Stimulated activated CD4-positive, alpha-beta T cell treated with anti-CD3 and anti-CD28 coated beads, Interleukin-2, amount 100 ng/mL, for 24 hours (primary cell): ENCODE results near the gene PCDH18.
"Not testable (repeated sequence)": the region's sequence is repeated elsewhere in the genome, so short reads cannot be mapped to it uniquely, and the experiment has no call there.

Source experiments
- DNase-seq, 2 donors: peaks; one replicate each; pipeline ENCODE4 v3.0.0-alpha.2; 2020

The PCDH18 gene

DNA sequence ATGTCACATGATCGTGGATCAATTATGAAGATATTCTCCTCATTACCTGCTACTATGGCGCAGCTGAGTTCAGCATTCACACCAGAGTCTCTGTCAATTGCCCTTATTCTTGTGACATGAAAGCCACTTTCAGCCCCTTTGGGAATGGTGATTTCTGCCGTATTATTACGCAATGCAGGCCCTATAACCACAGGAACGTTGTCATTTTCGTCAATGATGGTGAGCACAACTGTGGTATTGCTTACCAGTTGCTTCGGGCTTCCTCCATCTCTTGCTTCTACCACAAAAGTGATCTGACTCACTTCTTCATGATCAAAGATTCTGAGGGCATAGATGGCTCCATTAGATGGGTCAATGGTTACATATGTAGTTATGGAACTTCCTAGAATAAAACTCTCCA is 2.1 kb downstream of the PCDH18 start:
- DNase-seq = no peak

DNA sequence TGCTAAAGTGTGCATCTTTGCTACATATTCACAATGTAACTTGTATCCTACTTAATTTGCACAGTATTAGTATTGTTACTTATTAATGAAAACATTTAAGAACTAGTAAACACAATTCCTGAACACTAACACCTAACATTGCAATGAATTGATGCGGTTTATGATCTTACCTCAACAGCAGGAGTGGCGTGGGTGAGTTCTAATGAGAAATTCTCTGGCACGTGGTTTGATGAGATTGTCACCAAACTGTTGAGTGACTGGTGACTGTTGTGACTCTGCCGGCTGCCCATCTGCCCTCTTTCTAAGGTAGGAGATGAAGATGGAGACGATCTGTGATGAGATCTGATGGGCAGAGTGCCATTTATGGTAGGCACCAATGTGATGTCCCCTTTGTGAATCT is 2.9 kb downstream of the PCDH18 start:
- no peak for DNase-seq

DNA sequence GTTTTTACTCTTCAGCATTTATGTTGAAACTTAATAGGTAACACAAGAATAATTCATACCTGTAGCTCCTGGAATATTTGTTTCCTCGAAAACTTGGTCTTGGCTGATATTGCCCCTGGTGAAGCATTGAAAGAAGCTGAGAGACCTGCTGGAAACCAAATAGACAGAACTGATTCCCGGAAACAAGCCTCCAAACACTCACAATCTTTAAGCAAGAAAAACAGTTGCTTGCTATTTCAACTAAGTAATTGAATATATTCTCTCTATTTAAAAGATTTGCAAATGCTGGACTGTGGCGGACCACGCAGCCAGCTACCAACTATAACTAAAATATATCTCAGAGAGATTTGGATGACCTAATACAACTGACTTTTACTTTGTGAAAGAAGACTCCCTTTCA is 3.6 kb downstream of the PCDH18 start:
- no peak for DNase-seq

DNA sequence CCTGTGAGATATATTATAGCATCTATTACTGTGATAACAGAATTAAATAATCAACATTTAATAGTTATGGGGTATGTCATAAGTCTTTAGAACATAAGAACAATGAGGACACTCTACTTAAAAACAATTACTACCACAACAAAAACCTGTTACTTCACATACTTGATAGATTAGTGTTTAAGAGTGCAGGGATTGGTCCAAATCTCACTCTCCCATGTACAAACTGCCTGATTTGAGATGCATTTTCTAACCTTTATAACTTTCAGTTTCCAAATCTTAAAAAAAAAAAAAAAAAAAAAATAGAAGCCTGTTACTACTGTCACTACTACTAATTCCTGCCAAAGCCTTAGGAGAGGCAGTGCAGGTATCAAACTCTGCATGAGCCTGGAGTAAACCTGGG is 5.6 kb downstream of the PCDH18 start:
- DNase-seq = no peak

DNA sequence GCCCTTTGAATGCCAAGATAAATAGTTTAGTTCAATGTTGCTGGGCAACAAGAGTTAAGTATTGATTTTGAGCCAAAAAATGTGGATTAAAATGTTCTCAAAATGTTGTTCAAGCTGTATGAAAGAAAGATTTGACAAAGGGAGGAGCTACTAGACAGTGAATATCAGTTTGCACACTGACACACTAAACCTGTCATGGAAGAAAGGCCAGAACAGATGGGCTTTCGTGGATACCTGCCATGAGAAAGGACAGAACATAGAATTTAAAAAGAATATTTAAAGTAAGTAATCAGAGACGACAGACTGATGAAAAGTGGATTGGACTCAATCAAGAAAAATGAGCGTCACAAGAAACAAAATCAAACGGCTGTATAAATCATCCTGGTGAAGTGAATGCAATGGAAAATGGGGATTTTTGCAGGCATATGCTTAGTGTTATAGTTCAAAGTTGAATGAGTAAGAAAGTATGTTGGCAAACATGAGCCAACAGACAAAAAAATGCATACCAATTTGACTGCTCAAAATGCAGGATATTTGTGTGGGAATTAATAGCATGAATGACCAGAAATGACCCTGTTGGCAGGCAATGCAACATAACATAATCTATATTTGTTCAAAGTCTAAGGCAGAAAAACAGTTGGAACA is 7.4 kb downstream of the PCDH18 start:
- no peak for DNase-seq

DNA sequence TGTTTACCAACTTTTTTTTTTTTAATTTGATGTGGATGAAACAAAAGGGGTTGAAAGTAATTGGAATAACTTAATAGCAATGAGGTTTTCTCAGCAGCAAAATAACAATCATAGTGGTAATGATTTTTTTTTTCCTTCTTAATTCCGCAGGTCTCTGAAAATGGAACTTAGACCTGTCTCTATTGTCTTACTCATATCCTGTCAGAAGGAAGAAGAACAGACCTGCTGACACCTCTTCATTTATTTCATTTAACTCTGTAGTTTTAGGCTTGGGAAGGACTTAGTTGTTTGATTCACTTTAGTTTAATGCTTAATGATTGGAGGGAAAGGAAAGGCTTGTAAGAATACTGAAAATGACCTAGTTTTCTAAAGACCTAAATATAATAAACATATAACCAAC is 9.0 kb downstream of the PCDH18 start:
- DNase-seq = no peak

DNA sequence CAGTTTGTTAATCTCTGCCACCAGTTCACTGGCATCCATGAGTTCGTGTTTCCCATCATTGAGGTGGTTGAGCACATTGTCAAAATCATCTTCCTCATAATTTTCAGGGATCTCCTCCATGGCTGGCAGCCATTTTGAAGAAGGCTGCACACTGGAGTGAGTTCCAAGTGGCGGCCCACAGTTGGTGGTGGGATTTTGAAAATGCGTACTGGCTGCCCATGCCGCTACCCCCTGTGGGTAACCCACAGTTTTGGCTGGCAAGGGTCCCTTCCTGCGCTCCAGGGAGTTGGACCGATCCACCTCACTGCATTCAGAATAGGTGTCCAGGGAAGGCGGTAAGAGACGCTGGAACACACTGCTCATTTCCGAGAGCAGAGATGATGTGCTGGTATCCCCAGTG is 11.2 kb downstream of the PCDH18 start:
- no peak for DNase-seq

DNA sequence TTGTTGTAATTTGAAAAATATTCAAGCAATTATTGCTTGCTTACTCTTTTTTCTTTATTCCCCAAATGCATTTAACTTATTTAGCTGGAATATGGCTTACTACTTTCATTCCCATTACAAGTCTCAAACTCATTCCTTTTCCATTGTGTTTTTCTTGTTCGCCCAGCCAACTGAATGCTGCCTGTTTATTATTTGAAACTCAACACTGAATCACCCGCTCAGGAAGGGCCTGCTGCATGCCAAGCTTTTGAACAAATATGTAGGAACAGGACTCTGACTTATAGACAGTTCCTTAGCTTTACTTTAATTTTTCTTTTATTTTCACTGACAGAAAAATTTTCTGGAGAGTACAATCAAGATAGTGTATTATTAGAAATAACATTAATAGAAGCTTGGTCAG is 12.9 kb downstream of the PCDH18 start:
- no peak for DNase-seq

DNA sequence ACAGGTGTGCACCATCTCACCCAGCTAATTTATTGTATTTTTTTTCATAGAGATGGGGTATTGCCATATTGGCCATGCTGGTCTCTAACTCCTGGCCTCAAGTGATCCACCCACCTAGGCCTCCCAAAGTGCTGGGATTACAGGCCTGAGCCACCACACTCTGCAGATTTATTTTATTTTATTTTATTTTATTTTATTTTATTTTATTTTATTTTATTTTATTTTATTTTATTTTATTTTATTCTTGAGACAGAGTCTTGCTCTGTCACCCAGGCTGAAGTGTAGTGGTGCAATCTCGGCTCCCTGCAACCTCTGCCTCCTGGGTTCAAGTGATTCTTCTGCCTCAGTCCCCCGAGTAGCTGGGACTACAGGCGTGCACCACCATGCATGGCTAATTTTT is 15.0 kb downstream of the PCDH18 start:
- not testable (repeated sequence) for DNase-seq

DNA sequence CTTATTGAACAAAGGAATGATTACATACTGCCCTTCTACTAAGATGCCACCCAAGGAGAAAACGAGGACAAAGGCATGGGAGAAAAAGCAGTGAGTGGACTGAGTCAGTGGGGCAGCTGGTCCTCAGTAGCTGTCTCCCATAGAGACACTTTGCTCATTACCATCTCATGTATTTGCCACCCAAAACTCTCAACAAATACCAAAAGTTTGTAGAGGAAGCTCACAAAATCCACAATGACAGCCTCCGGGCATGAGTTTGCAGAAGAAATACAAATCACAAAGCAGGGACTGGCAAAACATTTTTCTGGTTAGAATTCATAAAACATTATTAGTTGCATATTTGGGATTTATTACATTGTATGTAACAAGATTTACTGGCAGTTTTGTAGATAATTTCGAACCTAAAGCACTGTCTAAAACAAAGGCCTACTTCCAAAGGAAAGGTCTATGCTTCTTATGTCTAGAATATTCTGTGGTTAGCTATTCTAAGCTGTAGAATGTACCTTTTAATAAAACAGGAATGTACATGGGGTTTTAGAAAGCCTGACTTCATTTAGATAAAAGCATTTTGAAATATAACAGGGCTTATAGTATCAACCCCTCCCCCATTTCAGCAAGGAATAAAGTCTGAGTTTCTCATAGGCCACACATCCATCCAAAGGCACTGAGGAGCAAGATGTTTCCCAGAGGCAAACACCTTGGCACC is 17.7 kb downstream of the PCDH18 start:
- DNase-seq = no peak

DNA sequence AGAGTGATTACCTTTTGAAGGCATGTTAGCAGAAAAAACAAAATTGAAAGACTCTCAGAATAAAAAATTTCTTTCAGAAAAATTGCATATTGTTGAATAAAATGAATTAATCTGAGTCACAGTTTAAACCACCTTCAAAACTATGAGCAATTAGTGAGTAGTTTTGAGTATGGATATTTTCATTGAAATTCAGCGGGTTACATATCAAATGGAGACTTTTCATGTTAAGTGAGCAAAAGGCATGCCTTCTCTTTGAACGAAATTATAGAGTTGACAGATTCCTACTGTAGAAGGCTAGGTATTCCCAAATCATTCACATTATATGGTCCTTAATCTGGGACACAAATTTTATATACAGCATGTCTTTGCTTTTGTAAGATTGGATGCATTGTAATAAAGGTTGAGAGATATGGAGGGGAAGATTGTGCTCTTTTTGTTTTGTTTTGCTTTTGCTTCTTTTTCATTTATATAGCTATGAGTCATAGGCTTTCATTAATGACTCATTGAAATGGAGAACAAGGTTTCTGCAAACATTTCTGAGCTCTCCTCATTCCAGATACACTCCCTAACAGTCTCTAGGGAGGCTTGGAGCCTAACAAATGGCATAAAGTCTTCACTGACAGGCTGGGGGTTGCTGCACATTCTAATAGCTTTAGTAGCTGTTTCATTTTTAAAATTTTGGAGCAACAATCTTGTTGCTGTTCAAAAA is 21.6 kb downstream of the PCDH18 start:
- DNase-seq = no peak

DNA sequence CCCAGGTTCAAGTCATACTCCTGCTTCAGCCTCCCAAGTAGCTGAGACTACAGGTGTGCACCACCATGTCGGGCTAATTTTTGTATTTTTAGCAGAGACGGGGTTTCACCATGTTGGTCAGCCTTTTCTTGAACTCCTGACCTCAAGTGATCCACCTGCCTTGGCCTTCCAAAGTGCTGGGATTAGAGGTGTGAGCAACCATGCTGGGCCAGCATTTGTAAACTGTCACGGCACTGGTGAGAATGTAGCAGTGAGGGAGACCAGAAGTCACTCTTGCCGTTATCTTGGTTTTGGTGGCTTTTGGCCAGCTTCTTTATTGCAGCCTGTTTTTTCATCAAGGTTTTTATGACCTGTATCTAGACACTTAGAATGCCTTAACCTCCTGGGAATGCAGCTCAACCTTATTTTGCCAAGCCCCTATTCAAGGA is 22.4 kb downstream of the PCDH18 start:
- no peak for DNase-seq

DNA sequence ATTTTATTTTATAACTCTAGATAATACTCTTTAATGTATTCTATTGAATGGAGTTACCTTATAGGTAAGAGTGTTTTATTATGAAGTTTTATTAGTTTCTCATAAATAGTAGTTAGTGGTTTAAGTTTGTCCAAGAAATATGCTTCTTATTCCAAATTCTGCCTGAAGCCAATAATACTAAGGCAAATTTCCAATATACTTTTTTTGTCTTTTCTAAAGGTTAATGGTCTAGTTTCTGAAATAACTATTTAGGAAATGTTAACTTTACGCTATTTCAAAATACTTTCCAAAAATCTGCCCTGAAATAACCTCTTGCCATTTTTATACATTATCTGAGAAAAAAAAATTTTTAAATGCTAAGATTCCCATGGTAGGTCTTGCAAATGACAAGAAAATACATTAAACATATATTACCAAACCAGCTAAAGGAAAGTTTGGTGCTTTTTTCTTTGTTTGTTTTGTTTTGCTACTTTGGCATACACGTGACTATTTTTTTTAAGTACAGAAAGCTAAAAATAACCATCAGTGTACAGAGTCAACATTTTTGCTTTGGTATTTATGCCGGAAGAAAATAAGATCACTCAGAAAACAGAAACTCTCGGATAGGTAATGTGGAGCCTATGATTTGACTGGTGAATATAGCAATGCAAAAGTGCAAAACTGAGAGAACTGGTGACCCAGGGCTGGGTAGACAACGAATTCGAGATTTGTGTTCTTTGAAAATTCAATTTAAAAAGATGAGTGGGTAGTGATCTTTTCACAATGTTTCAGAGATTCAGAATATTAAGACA is 29.8 kb downstream of the PCDH18 start:
- no peak for DNase-seq

DNA sequence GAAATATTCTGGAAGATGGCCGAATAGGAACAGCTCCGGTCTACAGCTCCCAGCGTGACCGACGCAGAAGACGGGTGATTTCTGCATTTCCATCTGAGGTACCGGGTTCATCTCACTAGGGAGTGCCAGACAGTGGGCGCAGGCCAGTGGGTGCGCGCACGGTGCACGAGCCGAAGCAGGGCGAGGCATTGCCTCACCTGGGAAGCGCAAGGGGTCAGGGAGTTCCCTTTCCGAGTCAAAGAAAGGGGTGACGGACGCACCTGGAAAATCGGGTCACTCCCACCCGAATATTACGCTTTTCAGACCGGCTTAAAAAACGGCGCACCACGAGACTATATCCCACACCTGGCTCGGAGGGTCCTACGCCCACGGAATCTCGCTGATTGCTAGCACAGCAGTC is 36.0 kb downstream of the PCDH18 start:
- not testable (repeated sequence) for DNase-seq

DNA sequence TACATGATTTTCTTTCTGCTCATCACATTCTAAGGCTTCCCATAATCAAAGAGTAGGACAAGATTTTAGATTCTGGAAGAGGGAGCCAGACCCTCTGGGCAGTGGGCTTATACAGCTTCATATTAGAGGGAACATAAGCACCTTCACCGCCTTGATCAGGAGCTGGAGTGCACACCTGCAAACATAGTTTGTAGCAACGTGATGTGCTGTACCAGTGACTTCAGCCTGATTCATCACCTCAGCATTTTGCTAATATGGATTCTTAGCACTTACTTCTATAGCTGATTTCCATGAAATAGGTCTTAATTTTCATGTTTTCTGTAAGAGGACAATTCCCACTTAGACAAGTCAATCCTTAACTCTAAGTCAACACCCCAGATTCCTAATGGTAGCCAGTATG is 36.7 kb downstream of the PCDH18 start:
- no peak for DNase-seq

DNA sequence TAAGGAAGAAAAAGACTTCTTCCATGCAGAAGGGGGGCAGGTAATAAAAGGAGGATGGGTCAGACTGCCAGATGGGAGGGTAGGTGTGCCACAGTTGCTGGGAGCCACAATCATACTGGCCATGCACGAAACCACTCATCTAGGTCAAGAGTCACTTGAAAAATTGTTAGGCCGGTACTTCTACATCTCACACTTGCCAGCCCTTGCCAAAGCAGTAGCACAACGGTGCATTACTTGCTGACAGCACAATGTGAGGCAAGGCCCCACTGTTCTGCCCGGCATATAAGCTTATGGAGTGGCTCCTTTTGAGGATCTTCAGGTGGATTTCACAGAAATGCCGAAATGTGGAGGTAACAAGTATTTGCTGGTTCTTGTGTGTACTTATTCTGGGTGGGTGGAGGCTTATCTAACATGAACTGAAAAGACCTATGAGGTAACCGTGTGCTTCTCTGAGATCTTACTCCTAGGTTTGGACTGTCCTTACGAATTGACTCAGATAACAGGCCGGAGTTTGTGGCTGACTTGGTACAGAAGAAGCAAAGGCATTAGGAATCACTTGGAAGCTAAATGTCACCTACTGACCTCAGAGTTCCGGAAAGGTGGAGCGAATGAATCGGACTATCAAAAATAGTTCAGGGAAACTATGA is 48.9 kb downstream of the PCDH18 start:
- not testable (repeated sequence) for DNase-seq

DNA sequence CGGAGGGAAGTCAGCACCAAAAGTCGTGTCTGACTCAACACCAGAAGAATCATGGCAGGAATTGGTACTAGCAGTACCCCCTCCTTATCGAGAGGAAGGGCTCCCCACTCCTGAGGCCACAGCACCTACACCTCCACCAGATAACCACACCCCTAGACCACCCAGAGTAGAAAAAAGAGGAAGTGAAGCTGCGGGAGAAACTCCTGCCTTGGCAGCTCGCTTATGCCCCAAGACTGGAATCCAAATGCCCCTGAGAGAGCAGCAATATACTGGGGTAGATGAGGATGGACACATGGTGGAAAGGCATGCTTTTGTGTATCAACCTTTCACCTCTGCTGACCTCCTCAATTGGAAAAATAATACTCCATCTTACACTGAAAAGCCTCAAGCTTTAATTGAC is 52.6 kb downstream of the PCDH18 start:
- not testable (repeated sequence) for DNase-seq

DNA sequence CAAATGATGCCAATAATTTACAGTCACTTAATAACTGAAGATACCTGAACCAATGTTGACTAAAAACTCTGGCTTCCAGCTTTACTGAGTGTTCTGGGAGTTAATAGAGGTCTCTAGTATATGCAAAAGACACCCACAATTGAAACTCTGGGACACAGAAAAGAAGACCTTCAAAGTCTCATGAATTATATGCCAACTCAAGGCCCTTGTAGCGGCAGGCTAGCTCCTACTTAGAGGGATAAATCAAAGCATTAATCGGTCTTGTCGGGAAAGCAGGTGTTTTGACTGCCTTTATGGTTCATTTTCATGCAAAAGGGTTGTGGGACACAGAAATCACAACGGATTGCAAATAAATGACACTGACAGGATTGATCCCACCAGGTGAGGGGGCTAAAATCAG is 55.9 kb downstream of the PCDH18 start:
- no peak for DNase-seq

DNA sequence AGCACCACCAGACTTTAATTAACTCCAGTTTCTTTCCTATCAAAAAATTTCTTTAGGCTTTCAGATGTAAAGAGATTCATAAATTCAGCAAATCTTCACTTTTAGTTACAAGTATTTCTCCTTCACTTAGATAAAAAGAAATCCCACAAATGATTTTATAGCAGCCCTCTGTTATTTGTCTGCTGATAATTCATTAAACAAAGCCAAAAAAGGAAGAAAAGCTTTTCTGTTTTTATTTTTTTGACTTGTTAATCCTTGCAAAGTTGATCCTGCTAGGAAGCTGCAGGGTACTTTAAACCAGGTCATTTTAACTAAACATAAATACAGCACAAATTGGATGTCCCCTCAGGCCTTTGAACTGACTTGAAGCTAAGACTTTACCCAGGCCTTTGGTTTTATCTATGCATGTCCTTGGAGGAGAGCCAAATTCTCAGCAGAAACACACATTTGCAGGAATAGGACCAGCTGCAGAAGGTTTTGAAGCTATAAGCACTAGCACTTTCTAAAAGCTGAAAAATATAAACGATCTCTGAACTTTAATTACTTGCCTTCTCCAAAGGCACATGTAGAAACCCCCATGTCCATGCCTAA is 57.5 kb downstream of the PCDH18 start:
- DNase-seq = no peak

DNA sequence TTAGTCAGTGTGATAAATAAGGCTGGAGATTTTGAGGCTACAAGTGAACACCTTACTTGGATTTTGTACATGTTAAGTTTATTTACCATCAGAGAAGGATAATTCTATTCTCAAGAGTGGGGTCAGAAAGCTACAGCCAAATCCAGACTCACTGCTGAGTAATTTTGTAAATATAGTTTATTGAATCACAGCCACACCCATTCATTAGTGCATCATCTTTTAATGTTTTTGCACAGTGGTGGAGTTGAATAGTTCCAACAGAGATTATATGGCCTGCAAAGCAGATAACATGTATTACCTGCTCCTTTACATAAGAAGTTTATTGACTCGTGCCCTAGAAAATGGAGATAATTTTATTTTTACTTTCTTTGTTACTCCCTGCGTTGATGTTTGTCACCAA is 60.4 kb downstream of the PCDH18 start:
- DNase-seq = no peak

DNA sequence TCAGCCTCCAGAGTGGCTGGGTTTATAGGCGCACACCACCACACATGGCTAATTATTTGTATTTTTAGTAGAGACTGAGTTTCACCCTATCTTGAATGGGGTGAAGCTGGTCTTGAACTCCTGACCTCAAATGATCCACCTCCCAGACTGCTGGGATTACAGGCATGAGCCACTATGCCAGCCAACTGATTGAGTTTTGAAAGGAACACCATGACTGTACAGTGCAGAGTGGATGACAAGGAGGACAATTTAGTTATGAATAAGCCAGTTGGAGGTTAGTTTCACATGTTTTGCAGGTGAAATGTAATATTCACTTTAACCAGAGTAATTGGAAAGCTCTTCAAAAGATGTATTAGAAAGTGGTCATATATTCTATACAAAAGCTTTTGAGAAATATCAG is 60.8 kb downstream of the PCDH18 start:
- no peak for DNase-seq

DNA sequence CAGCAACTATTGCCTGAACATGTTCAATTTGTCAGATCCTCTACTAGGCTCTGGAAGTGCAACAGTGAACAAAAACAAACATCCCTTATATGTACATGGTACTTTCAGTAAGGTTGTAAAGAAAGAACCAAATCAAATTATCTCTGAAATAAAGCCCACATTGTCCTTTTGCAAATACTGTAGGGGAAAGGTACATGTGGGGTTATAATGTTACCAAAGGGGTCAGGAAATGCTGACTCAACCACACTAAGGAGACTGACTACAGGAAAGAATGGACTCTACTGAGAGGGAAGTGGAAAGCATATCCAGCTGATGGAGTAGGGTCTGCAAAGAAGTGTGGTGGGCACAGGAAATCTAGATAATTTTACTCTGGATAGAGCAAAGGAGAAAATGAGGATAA is 61.5 kb downstream of the PCDH18 start:
- DNase-seq = no peak
